Ectodermal cell (in vitro differentiated cells): Measurements from ENCODE around the gene SPACA7.

Source experiments
- H3K27ac ChIP-seq: 2 replicates; pipeline ENCODE4 v1.7.0; 2013; ENCODE audit warnings: mild to moderate bottlenecking, low read depth, low read length; ENCODE audit not compliant: insufficient read depth, poor library complexity, severe bottlenecking
- H3K27me3 ChIP-seq: 2 replicates; pipeline ENCODE4 v1.7.0; 2013; ENCODE audit warnings: mild to moderate bottlenecking, low read length; ENCODE audit not compliant: insufficient read depth, control insufficient read depth, poor library complexity, severe bottlenecking
- H3K36me3 ChIP-seq: one replicate; pipeline ENCODE4 v1.7.0; 2013; ENCODE audit warnings: low read length; ENCODE audit not compliant: control insufficient read depth, insufficient read depth
- H3K4me1 ChIP-seq: one replicate; pipeline ENCODE4 v1.7.0; 2013; ENCODE audit warnings: low read length; ENCODE audit not compliant: control insufficient read depth, insufficient read depth
- H3K4me3 ChIP-seq: 2 replicates; pipeline ENCODE4 v1.7.0; 2013; ENCODE audit warnings: low read depth, low read length, control low read depth; ENCODE audit not compliant: insufficient read depth
- H3K9me3 ChIP-seq: 2 replicates; pipeline ENCODE4 v1.7.0; 2013; ENCODE audit warnings: mild to moderate bottlenecking, low read length, moderate library complexity; ENCODE audit not compliant: control insufficient read depth
- WGBS, 2 experiments: methylation state at CpG; one replicate each; pipeline ENCODE4 v1.1.7; 2013; ENCODE audit warnings: missing lambda C conversion rate in 2 of 2; 5-methylcytosine and 5-hydroxymethylcytosine counted together

The SPACA7 gene

DNA sequence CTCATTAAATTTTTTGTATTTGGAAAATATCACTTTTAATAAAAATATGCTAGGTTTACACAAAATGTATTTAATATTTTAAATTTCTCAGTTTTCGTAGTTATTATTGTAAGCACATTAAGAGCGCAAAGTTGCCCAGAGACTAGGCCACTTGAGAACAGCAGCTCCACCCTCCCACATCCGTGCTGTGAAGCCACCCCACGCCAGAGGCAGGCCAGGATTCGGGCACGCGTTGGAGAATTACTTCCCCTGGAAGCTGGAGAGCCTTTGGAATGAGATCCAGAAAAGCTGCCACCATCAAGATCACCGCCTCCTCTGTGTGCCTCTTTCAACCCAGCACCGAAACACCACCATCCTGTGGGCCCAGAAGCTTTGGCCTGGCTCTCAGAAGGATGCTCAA, 41.0 kb upstream of the SPACA7 start:
- Histone ChIP-seq H3K36me3 (no peaks in the 10 kb centered on the region), H3K4me1 (no peaks in the 10 kb centered on the region), H3K4me3 (no peak overlapping the region), H3K9me3 (no peaks in the 10 kb centered on the region), H3K27ac (no peak overlapping the region), H3K27me3 (no peaks in the 10 kb centered on the region)
- 79 to 82% methylated on average over 9 of the region's 9 CpGs for WGBS, 2 experiments

GRCh38 chr13:112341446-112341845, 34.7 kb upstream of the SPACA7 start:
- H3K36me3 ChIP-seq = no peaks in the 10 kb centered on the region
- no peak overlapping the region for H3K4me3 ChIP-seq
- no peaks in the 10 kb centered on the region for H3K9me3 ChIP-seq
- no peaks in the 10 kb centered on the region for H3K27me3 ChIP-seq
- H3K27ac ChIP-seq = no peak overlapping the region
- 77 to 84% methylated on average over 3 of the region's 3 CpGs for WGBS, 2 experiments
- peaks cover 17% of the 10 kb centered on the region for H3K4me1 ChIP-seq

- WGBS, 2 experiments = 88 to 90% methylated on average over 29 of the region's 29 CpGs
- Histone ChIP-seq H3K27me3 (no peaks in the 10 kb centered on the region), H3K9me3 (no peaks in the 10 kb centered on the region), H3K4me1 (peaks cover 24% of the 10 kb centered on the region), H3K4me3 (no peak overlapping the region), H3K36me3 (no peaks in the 10 kb centered on the region), H3K27ac (no peak overlapping the region)
These were observed 34.0 kb upstream of the SPACA7 start for GRCh38 chr13:112341976-112342735.

- no peak overlapping the region for H3K27ac ChIP-seq
- no peaks in the 10 kb centered on the region for H3K36me3 ChIP-seq
- no peak overlapping the region for H3K4me3 ChIP-seq
- H3K9me3 ChIP-seq = no peaks in the 10 kb centered on the region
- H3K4me1 ChIP-seq = peaks cover 29% of the 10 kb centered on the region
- WGBS, 2 experiments = 96% methylated on average over 50 of the region's 50 CpGs
- H3K27me3 ChIP-seq = no peaks in the 10 kb centered on the region
These were observed 33.3 kb upstream of the SPACA7 start for GRCh38 chr13:112342841-112343361.

- no peak overlapping the region for H3K4me3 ChIP-seq
- H3K27me3 ChIP-seq = no peaks in the 10 kb centered on the region
- 88% methylated on average over 25 of the region's 25 CpGs for WGBS, 2 experiments
- no peak overlapping the region for H3K27ac ChIP-seq
- peaks cover 31% of the 10 kb centered on the region for H3K4me1 ChIP-seq
- no peaks in the 10 kb centered on the region for H3K9me3 ChIP-seq
- H3K36me3 ChIP-seq = no peaks in the 10 kb centered on the region
These were observed 32.6 kb upstream of the SPACA7 start for GRCh38 chr13:112343591-112343990.

DNA sequence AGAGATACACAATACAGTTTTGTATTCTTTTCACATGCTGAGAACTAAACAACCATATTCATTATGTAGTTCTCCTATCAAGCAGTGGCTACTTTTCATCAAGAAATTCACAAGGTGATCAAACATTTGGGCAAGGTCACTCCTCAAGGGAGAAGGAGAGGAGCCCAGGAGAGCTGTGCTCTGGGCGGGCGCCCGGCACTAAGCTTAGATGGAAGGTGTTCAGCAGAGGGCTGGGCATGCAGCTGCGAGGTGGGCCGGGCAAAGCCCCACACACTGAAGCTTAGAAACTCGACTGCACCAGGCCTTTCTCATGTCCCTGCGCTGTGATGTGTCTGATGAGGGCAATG, 30.4 kb upstream of the SPACA7 start:
- Histone ChIP-seq H3K4me3 (no peak overlapping the region), H3K4me1 (peaks cover 39% of the 10 kb centered on the region), H3K27ac (no peak overlapping the region), H3K27me3 (no peaks in the 10 kb centered on the region), H3K36me3 (no peaks in the 10 kb centered on the region), H3K9me3 (no peaks in the 10 kb centered on the region)
- WGBS, 2 experiments = 64 to 69% methylated on average over 7 of the region's 7 CpGs

- no peaks in the 10 kb centered on the region for H3K9me3 ChIP-seq
- H3K4me1 ChIP-seq = peaks cover 42% of the 10 kb centered on the region
- H3K4me3 ChIP-seq = no peak overlapping the region
- WGBS, 2 experiments = 19 to 21% methylated on average over 22 of the region's 22 CpGs
- H3K27me3 ChIP-seq = no peaks in the 10 kb centered on the region
- H3K27ac ChIP-seq = peak overlapping the region; percentile 29
- no peaks in the 10 kb centered on the region for H3K36me3 ChIP-seq
These were observed 29.8 kb upstream of the SPACA7 start for GRCh38 chr13:112346173-112346898.

DNA sequence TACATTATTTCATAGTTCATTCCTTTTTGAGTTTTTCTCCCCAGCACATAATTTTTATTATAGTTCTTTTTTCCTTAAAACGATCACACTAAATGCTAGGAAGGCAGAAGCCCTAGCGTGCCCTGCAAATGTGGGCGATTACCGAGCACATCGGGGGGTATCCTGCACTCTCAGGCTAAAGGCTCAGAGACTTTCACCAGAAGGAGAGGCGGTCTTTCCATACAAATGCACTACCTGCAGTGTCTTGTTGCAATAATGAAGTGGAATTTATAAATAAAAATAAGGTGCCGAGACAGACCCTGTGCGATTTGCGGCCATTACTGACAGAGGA, 29.3 kb upstream of the SPACA7 start:
- H3K27me3 ChIP-seq = no peaks in the 10 kb centered on the region
- H3K9me3 ChIP-seq = no peaks in the 10 kb centered on the region
- WGBS, 2 experiments = 5 to 6% methylated on average over 9 of the region's 9 CpGs
- no peaks in the 10 kb centered on the region for H3K36me3 ChIP-seq
- no peak overlapping the region for H3K4me3 ChIP-seq
- H3K4me1 ChIP-seq = peaks cover 45% of the 10 kb centered on the region
- H3K27ac ChIP-seq = no peak overlapping the region

DNA sequence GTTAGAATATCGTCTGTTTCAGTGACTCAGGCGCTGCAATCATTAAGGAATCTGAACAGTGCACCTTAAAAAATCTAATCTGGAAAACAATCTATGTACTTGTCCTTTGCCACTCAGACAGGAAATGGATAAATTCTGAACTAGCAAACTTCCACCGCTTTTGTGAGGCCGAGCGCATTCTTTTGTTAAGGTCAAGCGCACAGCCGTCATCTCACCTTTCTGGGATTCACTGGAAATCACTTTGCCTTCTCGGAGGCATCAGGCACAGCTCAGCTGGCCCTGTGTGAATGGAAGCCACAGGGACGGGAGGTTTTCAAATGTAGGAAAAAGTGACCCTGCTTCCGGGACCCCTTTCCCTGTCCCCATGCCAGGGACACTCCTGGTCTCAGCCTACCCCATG, 28.2 kb upstream of the SPACA7 start:
- no peaks in the 10 kb centered on the region for H3K36me3 ChIP-seq
- H3K4me3 ChIP-seq = no peak overlapping the region
- peaks cover 53% of the 10 kb centered on the region for H3K4me1 ChIP-seq
- H3K27me3 ChIP-seq = no peaks in the 10 kb centered on the region
- H3K9me3 ChIP-seq = no peaks in the 10 kb centered on the region
- no peak overlapping the region for H3K27ac ChIP-seq
- WGBS, 2 experiments = 76 to 77% methylated on average over 10 of the region's 10 CpGs

DNA sequence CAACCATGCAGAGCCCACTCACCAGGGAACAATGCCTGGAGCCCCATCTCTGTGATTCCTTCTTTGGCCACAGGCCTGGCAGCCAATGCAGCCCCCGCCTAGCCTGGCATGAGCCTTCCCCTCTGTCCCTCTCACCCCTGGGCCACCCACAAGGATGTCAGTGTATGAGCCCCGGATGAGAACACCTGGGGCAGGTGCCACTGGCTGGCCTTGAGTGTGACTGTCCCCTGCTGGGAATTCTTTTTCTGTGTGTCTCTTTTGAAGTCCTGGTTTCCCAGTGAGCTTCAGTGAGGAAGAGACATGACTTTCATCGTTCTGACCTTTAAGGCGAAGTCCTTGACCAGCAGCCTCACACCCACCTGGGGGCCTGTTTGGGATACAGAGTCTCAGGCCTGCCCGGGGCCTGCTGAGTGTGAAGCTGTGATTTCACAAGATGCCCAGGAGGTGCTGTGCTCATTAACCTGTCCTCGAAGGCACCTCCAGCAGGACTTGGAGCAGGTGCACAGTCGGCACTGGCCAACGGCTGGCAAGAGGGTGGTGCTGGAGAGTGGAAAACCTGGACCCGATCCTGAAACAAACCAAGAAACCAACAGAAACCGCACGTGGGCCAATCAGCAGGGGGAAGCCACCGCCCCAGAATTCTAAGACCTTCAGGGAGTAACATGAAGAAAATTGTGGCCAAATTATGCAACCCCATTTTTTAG, 27.4 kb upstream of the SPACA7 start:
- H3K27ac ChIP-seq = no peak overlapping the region
- H3K9me3 ChIP-seq = no peaks in the 10 kb centered on the region
- no peaks in the 10 kb centered on the region for H3K27me3 ChIP-seq
- peaks cover 53% of the 10 kb centered on the region for H3K4me1 ChIP-seq
- 87 to 90% methylated on average over 12 of the region's 12 CpGs for WGBS, 2 experiments
- no peak overlapping the region for H3K4me3 ChIP-seq
- H3K36me3 ChIP-seq = no peaks in the 10 kb centered on the region
